A673 (cell line): ENCODE results near the gene ZCCHC24. TPM values are rescaled to one million over a fixed set of nuclear protein-coding genes. Genes with fewer than 3 reads are reported as not detected.

Experiments used
- BruUV-seq: library from RNA; stranded (reverse); fragments of 400-500 nt; replicated peaks from 2 replicates; lab custom pipeline; 2021; lab: Mats Ljungman, UMichigan
- CTCF ChIA-PET: fragments of 300-600 bp; sonication (Branson Sonifier 250); formaldehyde crosslinking; loops from one replicate; lab custom pipeline; 2022; ENCODE audit warnings: antibody characterized with exemption; lab: Charles Lee
- POLR2A ChIA-PET: fragments of 300-600 bp; sonication (Branson Sonifier 250); formaldehyde crosslinking; loops from one replicate; lab custom pipeline; 2022; ENCODE audit warnings: antibody characterized with exemption; ENCODE audit not compliant: low non-redundant PET; lab: Charles Lee
- DNase-seq: peaks from one replicate; pipeline ENCODE4 v3.0.0-alpha.2; 2015; ENCODE audit warnings: low spot score
- H3K27ac ChIP-seq: fragments of 200-600 bp; sonication (generic); 2 replicates; pipeline ENCODE4 v1.5.1; 2016; ENCODE audit warnings: mixed run types, low read depth, mild to moderate bottlenecking, mixed read lengths, antibody characterized with exemption, low read length; ENCODE audit not compliant: poor library complexity, severe bottlenecking
- H3K27me3 ChIP-seq: fragments of 200-600 bp; sonication (generic); replicated peaks from 2 replicates; pipeline ENCODE4 v1.6.1; 2017; ENCODE audit warnings: mixed run types, low read depth, mild to moderate bottlenecking, mixed read lengths, antibody characterized with exemption, low read length; ENCODE audit not compliant: insufficient read depth, poor library complexity
- H3K36me3 ChIP-seq: fragments of 200-600 bp; sonication (generic); 2 replicates; pipeline ENCODE4 v1.6.1; 2016; ENCODE audit warnings: mixed run types, mild to moderate bottlenecking, mixed read lengths, antibody characterized with exemption, low read length; ENCODE audit not compliant: insufficient read depth, poor library complexity, severe bottlenecking
- H3K4me1 ChIP-seq: fragments of 200-600 bp; sonication (generic); 2 replicates; pipeline ENCODE4 v1.6.1; 2017; ENCODE audit warnings: mixed run types, mild to moderate bottlenecking, mixed read lengths, antibody characterized with exemption, low read length; ENCODE audit not compliant: insufficient read depth, poor library complexity, severe bottlenecking
- H3K4me3 ChIP-seq: fragments of 200-600 bp; sonication (generic); 2 replicates; pipeline ENCODE4 v1.5.1; 2016; ENCODE audit warnings: low read depth, mixed run types, mild to moderate bottlenecking, mixed read lengths, low read length; ENCODE audit not compliant: poor library complexity, severe bottlenecking
- H3K9me3 ChIP-seq: fragments of 200-600 bp; sonication (generic); 2 replicates; pipeline ENCODE4 v1.6.1; 2016; ENCODE audit warnings: mixed run types, low read depth, mild to moderate bottlenecking, mixed read lengths, antibody characterized with exemption, low read length; ENCODE audit not compliant: poor library complexity, severe bottlenecking
- EZH2 ChIP-seq: fragments of 200-600 bp; sonication (generic); IDR thresholded peaks from 2 replicates; pipeline ENCODE4 v1.6.1; 2017; ENCODE audit warnings: borderline replicate concordance, low read depth, mild to moderate bottlenecking, mixed read lengths, antibody characterized with exemption, low read length; ENCODE audit not compliant: poor library complexity, severe bottlenecking
- intact Hi-C: fragments of 100-400 bp; cut with micrococcal nuclease; formaldehyde crosslinking; loops from one replicate; pipeline ENCODE4 v1.10.0; 2022; ENCODE audit not compliant: unreplicated experiment
- total RNA-seq: library from RNA; stranded (reverse); gene quantifications from 2 replicates; pipeline ENCODE4 v1.2.3, GENCODE V29; 2021
- TF ChIP-seq, protein P1 (sequence below): fragments of 300-800, 200-600 bp; sonication (generic); conservative IDR thresholded peaks from 2 replicates; pipeline ENCODE4 v1.5.1; 2017; ENCODE audit warnings: low read depth, mild to moderate bottlenecking, antibody characterized with exemption, low read length, moderate library complexity, mixed read lengths

The ZCCHC24 gene
- total RNA-seq, 1 experiment from 2014 or later: 9.8 TPM

DNA sequence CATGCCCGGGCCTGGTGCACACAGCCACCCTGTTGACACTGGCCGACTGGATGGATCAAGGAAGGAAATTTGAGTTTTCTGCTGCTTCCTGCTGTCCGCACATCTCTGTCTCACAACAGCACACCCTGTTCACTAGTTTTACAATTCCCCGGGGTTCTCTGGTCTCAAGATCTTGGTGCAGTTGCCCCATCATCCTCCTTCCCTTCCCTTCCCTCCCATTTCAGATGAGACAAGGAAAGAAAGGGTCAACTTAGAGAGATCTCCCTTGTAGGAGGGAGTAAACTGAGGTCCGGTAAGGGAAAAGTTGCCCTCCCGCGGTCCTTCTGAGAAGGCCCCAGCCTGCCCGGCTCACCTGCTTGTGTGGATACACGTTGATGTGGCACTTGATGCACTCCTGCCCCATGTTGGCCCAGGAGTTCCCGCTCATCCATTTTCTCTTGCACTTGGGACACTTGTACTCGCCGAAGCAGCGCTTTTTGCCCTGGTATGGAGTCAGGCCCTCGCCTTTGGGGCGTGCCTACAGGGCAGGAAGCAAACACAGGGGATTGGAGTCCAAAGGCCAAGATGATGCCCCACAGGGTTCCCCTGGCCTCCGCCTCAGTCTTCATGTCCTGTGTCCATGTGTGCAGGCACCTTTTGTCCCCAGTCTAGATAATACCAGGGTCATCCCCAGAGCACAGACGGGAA is 51.4 kb downstream of the ZCCHC24 start:
- Histone ChIP-seq H3K4me1 (peaks cover 3% of the 10 kb centered on the region), H3K27me3 (no peaks in the 10 kb centered on the region), H3K27ac (no peak overlapping the region), H3K9me3 (no peaks in the 10 kb centered on the region), H3K4me3 (no peak overlapping the region), H3K36me3 (no peaks in the 10 kb centered on the region)
- POLR2A ChIA-PET: no interaction called here
- TF ChIP-seq, protein P1, sequence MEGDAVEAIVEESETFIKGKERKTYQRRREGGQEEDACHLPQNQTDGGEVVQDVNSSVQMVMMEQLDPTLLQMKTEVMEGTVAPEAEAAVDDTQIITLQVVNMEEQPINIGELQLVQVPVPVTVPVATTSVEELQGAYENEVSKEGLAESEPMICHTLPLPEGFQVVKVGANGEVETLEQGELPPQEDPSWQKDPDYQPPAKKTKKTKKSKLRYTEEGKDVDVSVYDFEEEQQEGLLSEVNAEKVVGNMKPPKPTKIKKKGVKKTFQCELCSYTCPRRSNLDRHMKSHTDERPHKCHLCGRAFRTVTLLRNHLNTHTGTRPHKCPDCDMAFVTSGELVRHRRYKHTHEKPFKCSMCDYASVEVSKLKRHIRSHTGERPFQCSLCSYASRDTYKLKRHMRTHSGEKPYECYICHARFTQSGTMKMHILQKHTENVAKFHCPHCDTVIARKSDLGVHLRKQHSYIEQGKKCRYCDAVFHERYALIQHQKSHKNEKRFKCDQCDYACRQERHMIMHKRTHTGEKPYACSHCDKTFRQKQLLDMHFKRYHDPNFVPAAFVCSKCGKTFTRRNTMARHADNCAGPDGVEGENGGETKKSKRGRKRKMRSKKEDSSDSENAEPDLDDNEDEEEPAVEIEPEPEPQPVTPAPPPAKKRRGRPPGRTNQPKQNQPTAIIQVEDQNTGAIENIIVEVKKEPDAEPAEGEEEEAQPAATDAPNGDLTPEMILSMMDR: no peak
- TF ChIP-seq EZH2: no peak
- BruUV-seq: no TSS peak
- intact Hi-C loops: no loop called here
- no peak for DNase-seq
- CTCF ChIA-PET: no interaction called here

DNA sequence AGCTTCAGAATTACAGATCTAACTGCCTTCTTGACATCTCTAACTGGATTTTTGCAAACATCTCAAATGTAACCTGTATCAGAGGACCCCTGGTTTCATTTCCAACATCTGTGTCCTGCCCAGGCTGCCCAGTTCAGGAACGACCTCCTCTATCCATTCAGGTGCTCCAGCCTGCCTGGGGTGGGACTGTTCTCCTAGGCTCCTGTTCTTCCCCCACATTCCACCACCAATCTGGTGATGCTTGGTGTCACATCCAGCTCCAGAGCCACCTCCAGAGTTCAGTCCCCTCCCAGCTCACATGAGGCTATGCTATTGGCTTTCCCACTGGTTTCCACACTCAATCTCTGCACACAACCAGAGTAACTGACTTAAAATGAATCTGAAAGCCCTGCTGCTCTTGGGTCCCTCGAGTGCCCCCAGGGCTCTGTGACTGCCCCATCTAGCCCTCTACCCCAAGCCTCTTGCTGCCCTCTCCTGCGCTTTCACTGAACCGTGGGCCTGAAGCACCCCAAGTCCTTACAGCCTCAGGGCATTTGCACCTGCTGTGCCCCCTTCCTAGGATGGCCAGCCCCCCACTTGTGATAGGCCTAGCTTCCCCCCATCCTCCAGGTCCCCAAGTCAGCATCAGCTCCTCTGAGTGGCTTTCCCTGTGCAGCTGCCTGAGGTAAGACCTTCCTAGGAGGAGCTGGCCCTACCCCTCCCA is 52.1 kb downstream of the ZCCHC24 start:
- Histone ChIP-seq H3K4me1 (no peaks in the 10 kb centered on the region), H3K27me3 (no peaks in the 10 kb centered on the region), H3K4me3 (no peak overlapping the region), H3K27ac (no peak overlapping the region), H3K36me3 (no peaks in the 10 kb centered on the region), H3K9me3 (no peaks in the 10 kb centered on the region)
- no peak for DNase-seq
- TF ChIP-seq EZH2: no peak
- TF ChIP-seq, protein P1: no peak
- no TSS peak for BruUV-seq
- intact Hi-C loops: no loop called here
- POLR2A ChIA-PET: no interaction called here
- CTCF ChIA-PET: no interaction called here

DNA sequence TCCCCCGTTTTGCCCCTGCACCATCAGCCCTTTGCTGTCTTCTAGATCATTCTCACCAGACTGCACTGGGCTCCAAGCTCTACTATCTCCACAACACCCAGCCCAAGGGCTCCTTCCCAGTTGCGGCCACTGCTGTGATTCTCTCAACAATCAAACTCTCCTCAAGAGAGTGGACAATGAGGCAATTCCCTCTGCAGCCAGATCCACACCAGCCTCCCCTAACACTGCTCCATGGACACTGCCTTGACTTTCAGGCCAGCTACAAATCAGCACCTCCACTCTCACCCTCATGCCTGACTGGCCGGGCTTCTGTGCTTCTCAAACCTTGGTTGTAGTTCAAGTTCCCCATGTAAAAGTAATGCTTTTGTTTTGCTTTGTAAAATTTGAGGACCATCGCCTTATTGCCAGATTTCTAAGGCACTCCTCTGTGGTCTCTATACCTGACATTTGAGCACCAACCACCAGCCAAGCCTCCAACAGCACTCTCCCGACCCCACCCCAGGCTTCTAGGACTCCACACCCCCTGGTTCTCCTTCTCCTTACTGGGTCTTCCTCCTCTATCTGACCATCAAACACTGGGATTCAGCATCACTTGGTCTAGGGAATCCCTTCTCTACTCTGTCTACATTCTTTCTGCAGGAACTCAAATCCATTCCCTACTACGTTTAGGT is 52.8 kb downstream of the ZCCHC24 start:
- no peak for DNase-seq
- Histone ChIP-seq H3K36me3 (no peaks in the 10 kb centered on the region), H3K4me1 (no peaks in the 10 kb centered on the region), H3K27ac (no peak overlapping the region), H3K27me3 (no peaks in the 10 kb centered on the region), H3K4me3 (no peak overlapping the region), H3K9me3 (no peaks in the 10 kb centered on the region)
- POLR2A ChIA-PET: no interaction called here
- no TSS peak for BruUV-seq
- TF ChIP-seq EZH2: no peak
- TF ChIP-seq, protein P1: no peak
- intact Hi-C loops: no loop called here
- CTCF ChIA-PET: no interaction called here
